ENCODE results near the gene ZNF207. TPM values are rescaled to one million over a fixed set of nuclear protein-coding genes. Genes with fewer than 3 reads are reported as not detected.
A peak's percentile ranks its signal among the peaks of the same experiment; 100 is the strongest.

ZNF207 gene
- total and polyA plus RNA-seq, 9 of the 15 experiments (the other 6 are each of a cell fraction or from before 2014, with no cell fraction given), result 123 to 370 (median 250) TPM

GRCh38 chr17:32349854-32350665 lies at the start of gene ZNF207 (continued):
- no peak for TF ChIP-seq ZNF609 (CRISPR knock-in tag; IDR thresholded peaks at IDR 0.05; ENCODE audit: borderline replicate concordance)
- no peak for TF ChIP-seq ZNF830 (CRISPR knock-in tag; IDR thresholded peaks at IDR 0.05)
- no peak for TF ChIP-seq BCOR (IDR thresholded peaks at IDR 0.05)
- TF ChIP-seq ESRRB (CRISPR knock-in tag; IDR thresholded peaks at IDR 0.05; ENCODE audit: borderline replicate concordance), result no peak
- TF ChIP-seq PRDM10 (IDR thresholded peaks at IDR 0.05; ENCODE audit: partially characterized antibody), result no peak
- TF ChIP-seq TAL1 (IDR thresholded peaks at IDR 0.05), result no peak
- peak; percentile 65; the same call in 1 of the 2 replicates for TF ChIP-seq MITF (IDR thresholded peaks at IDR 0.05)
- no peak for TF ChIP-seq CCNT2 (IDR thresholded peaks at IDR 0.05; ENCODE audit: borderline replicate concordance, extremely low read depth, insufficient read length, low read depth, low read length)
- no peak for TF ChIP-seq BRCA1 (IDR thresholded peaks at IDR 0.05)
- no peak for TF ChIP-seq BRCA1 (CRISPR knock-in tag; IDR thresholded peaks at IDR 0.05)
- TF ChIP-seq ZBTB49 (CRISPR knock-in tag; IDR thresholded peaks at IDR 0.05; ENCODE audit: borderline replicate concordance), result no peak
- peak; percentile 98 for TF ChIP-seq RBFOX2 (IDR thresholded peaks at IDR 0.05; ENCODE audit: low read depth, low read length)
- peak; percentile 77 for TF ChIP-seq SMAD1 (IDR thresholded peaks at IDR 0.05; ENCODE audit: low read depth, low read length, partially characterized antibody)
- TF ChIP-seq MAFF (IDR thresholded peaks at IDR 0.05; ENCODE audit: low read length), result no peak
- TF ChIP-seq SNIP1 (IDR thresholded peaks at IDR 0.05; ENCODE audit: low read depth), result no peak
